Stimulated activated naive CD4-positive, alpha-beta T cell (primary cell): Measurements from ENCODE around the gene FAHD2B.
"Not testable (repeated sequence)": the region's sequence is repeated elsewhere in the genome, so short reads cannot be mapped to it uniquely, and the experiment has no call there.

Experiments used
- DNase-seq, 6 experiments: peaks; one replicate each; lab custom pipeline; 2025; lab: John Stamatoyannopoulos, UW

Gene FAHD2B

GRCh38 chr2:97094772-97095611, at the start of gene FAHD2B:
Gene FAHD2B, minus strand, starts transcription at chr2:97094882. Its CDS starts 3,176 bp downstream, at chr2:97091706.
- peak; percentile 62 to 87 (median 77) for DNase-seq

GRCh38 chr2:97144016-97144415, 49.3 kb upstream of the FAHD2B start:
- not testable (repeated sequence) for DNase-seq

- DNase-seq: not testable (repeated sequence)
These were observed 34.4 kb upstream of the FAHD2B start for GRCh38 chr2:97129090-97129489.

- DNase-seq: not testable (repeated sequence)
These were observed 19.2 kb upstream of the FAHD2B start for GRCh38 chr2:97113882-97114255.

- not testable (repeated sequence) for DNase-seq
These were observed 18.6 kb upstream of the FAHD2B start, which contains the start of gene ANKRD36 for GRCh38 chr2:97113050-97113881. Gene ANKRD36, plus strand, starts transcription at chr2:97113153. Its CDS starts 587 bp downstream, at chr2:97113740.

- not testable (repeated sequence) for DNase-seq
These were observed 17.8 kb upstream of the FAHD2B start for GRCh38 chr2:97112320-97113049.

- DNase-seq: not testable (repeated sequence)
These were observed 16.6 kb upstream of the FAHD2B start for GRCh38 chr2:97111246-97111645.

GRCh38 chr2:97106878-97107277, 12.2 kb upstream of the FAHD2B start:
- DNase-seq: not testable (repeated sequence)

- not testable (repeated sequence) for DNase-seq
These were observed 4.2 kb upstream of the FAHD2B start for GRCh38 chr2:97098786-97099372.

GRCh38 chr2:97095661-97096060, 979 bp upstream of the FAHD2B start:
- no peak for DNase-seq

- not testable (repeated sequence) for DNase-seq
These were observed 505 bp downstream of the FAHD2B start for GRCh38 chr2:97093983-97094771.

GRCh38 chr2:97092946-97093345, 1.7 kb downstream of the FAHD2B start:
- not testable (repeated sequence) for DNase-seq

- not testable (repeated sequence) for DNase-seq
These were observed 6.0 kb downstream of the FAHD2B start for GRCh38 chr2:97088706-97089105.

GRCh38 chr2:97085093-97085492, 9.6 kb downstream of the FAHD2B start:
- DNase-seq: not testable (repeated sequence)

- not testable (repeated sequence) for DNase-seq
These were observed 11.2 kb downstream of the FAHD2B start for GRCh38 chr2:97083516-97083915.

GRCh38 chr2:97082206-97082605, 12.5 kb downstream of the FAHD2B start:
- not testable (repeated sequence) for DNase-seq

- DNase-seq: not testable (repeated sequence)
These were observed 13.8 kb downstream of the FAHD2B start for GRCh38 chr2:97080855-97081254.

GRCh38 chr2:97077213-97077612, 17.5 kb downstream of the FAHD2B start:
- not testable (repeated sequence) for DNase-seq

- not testable (repeated sequence) for DNase-seq
These were observed 23.8 kb downstream of the FAHD2B start for GRCh38 chr2:97070915-97071314.

- DNase-seq: not testable (repeated sequence)
These were observed 26.0 kb downstream of the FAHD2B start for GRCh38 chr2:97068722-97069121.

GRCh38 chr2:97068074-97068473, 26.6 kb downstream of the FAHD2B start:
- DNase-seq: no peak
